K562 (cell line): ENCODE results near the gene HOXD1. TPM values are rescaled to one million over a fixed set of nuclear protein-coding genes. Genes with fewer than 3 reads are reported as not detected.

Source experiments
- ATAC-seq: fragments of 200-7000 bp; cut with Tn5 transposase; 3 replicates; pipeline ENCODE4 v1.9.1; 2020; ENCODE audit warnings: moderate library complexity
- BruUV-seq: library from RNA; stranded (reverse); fragments of 400-500 nt; replicated peaks from 2 replicates; lab custom pipeline; 2021; lab: Mats Ljungman, UMichigan
- CTCF ChIA-PET: fragments of 300-600 bp; formaldehyde crosslinking; extraction: SDS; loops from one replicate; lab custom pipeline; 2021; ENCODE audit warnings: low intra/inter-chr PET ratio; lab: Yijun Ruan, JAX
- POLR2A ChIA-PET: fragments of 300-600, 350-650 bp; sonication (Branson Sonifier 250); formaldehyde crosslinking; extraction: SDS; loops from one replicate; lab custom pipeline; 2021; ENCODE audit warnings: antibody characterized with exemption, inconsistent platforms; lab: Yijun Ruan, JAX
- DNase-seq, 4 experiments: peaks; one replicate each; pipeline versions ENCODE4 v3.0.0 to v3.0.0-alpha.2; 2011 to 2018; ENCODE audit warnings: low spot score in 3 of 4, mixed read lengths in 3 of 4; ENCODE audit errors: extremely low read depth in 1 of 4
- FAIRE-seq: peaks from 2 replicates; lab custom pipeline; 2011; peaks lifted over from hg19 to GRCh38; lab: Jason Lieb, UNC
- H2AFZ ChIP-seq: 2 replicates; pipeline ENCODE4 v1.6.0; 2011; ENCODE audit warnings: low read depth, low read length, control low read depth, inconsistent platforms
- H3K27ac ChIP-seq: fragments of 200-600 bp; 3 replicates; pipeline ENCODE4 v1.8.0; 2011; ENCODE audit warnings: low read depth, mild to moderate bottlenecking, control low read depth, inconsistent platforms, low read length, moderate library complexity, mixed read lengths; ENCODE audit errors: extremely low read depth
- H3K27me3 ChIP-seq, 2 experiments: fragments of 300-600 bp in 1 of 2; 2 replicates in 1 of 2; 3 replicates in 1 of 2; pipeline versions ENCODE4 v1.6.0 to v1.8.0; 2011; ENCODE audit warnings: inconsistent platforms in 2 of 2, low read length in 2 of 2, mild to moderate bottlenecking in 1 of 2, mixed read lengths in 1 of 2, moderate library complexity in 1 of 2; ENCODE audit not compliant: control insufficient read depth in 2 of 2, insufficient read depth in 2 of 2
- H3K36me3 ChIP-seq: fragments of 300-600 bp; 3 replicates; pipeline ENCODE4 v1.8.0; 2011; ENCODE audit warnings: mild to moderate bottlenecking, low read length, inconsistent platforms; ENCODE audit not compliant: control insufficient read depth, insufficient read depth
- H3K4me1 ChIP-seq, 2 experiments: fragments of 200-600 bp in 1 of 2; replicated peaks in 1 of 2; 2 replicates in 1 of 2; 3 replicates in 1 of 2; pipeline versions ENCODE4 v1.5.1 to v1.8.0; 2011; ENCODE audit warnings: inconsistent platforms in 2 of 2, low read length in 2 of 2, mild to moderate bottlenecking in 1 of 2, mixed read lengths in 1 of 2, moderate library complexity in 1 of 2; ENCODE audit not compliant: control insufficient read depth in 2 of 2, insufficient read depth in 2 of 2
- H3K4me2 ChIP-seq: 2 replicates; pipeline ENCODE4 v1.6.1; 2011; ENCODE audit warnings: low read length, control low read depth, inconsistent platforms, mixed read lengths; ENCODE audit not compliant: insufficient read depth
- H3K4me3 ChIP-seq: fragments of 200-600 bp; sonication (generic), shearing (Covaris generic); 2 replicates; pipeline ENCODE4 v1.5.1; 2016; ENCODE audit warnings: control low read depth, inconsistent platforms
- H3K79me2 ChIP-seq: fragments of 200-600 bp; 3 replicates; pipeline ENCODE4 v1.8.0; 2011; ENCODE audit warnings: low read length, inconsistent platforms; ENCODE audit not compliant: control insufficient read depth, insufficient read depth
- H3K9ac ChIP-seq, 2 experiments: 2 replicates each; pipeline versions ENCODE4 v1.6.0 to v1.6.1; 2011; ENCODE audit warnings: low read depth in 2 of 2, low read length in 2 of 2, control low read depth in 1 of 2, inconsistent platforms in 1 of 2, mild to moderate bottlenecking in 1 of 2, mixed read lengths in 1 of 2; ENCODE audit not compliant: insufficient read depth in 1 of 2
- H3K9me1 ChIP-seq: one replicate; pipeline ENCODE4 v1.6.0; 2011; ENCODE audit warnings: inconsistent platforms, mild to moderate bottlenecking, low read length, moderate library complexity; ENCODE audit not compliant: control insufficient read depth, insufficient read depth
- H3K9me3 ChIP-seq: replicated peaks from 2 replicates; pipeline ENCODE4 v1.5.1; 2011; ENCODE audit warnings: low read depth, low read length, inconsistent platforms; ENCODE audit not compliant: control insufficient read depth, insufficient read depth
- H4K20me1 ChIP-seq: replicated peaks from 2 replicates; pipeline ENCODE4 v1.6.1; 2011; ENCODE audit warnings: low read length, inconsistent platforms, mixed read lengths; ENCODE audit not compliant: control insufficient read depth, insufficient read depth
- ELF4 ChIP-seq: fragments of 450-650 bp; formaldehyde crosslinking; IDR thresholded peaks from 2 replicates; pipeline ENCODE4 v1.4.0; 2022; ENCODE audit warnings: missing genetic modification characterization
- EP400 ChIP-seq: fragments of 450-650 bp; IDR thresholded peaks from 2 replicates; pipeline ENCODE4 v1.6.1; 2017; ENCODE audit warnings: antibody characterized with exemption, mild to moderate bottlenecking, moderate library complexity
- GATAD2A ChIP-seq: fragments of 450-650 bp; IDR thresholded peaks from 2 replicates; pipeline ENCODE4 v1.6.1; 2017
- IRF1 ChIP-seq: sonication (generic); formaldehyde crosslinking; IDR thresholded peaks from 2 replicates; pipeline ENCODE4 v1.8.0; 2022; ENCODE audit warnings: missing genetic modification reagents, mild to moderate bottlenecking, borderline replicate concordance
- KAT2B ChIP-seq: IDR thresholded peaks from one replicate; pipeline ENCODE4 v1.6.1; 2012; ENCODE audit warnings: low read depth, mild to moderate bottlenecking, control low read depth, inconsistent platforms, low read length, moderate library complexity
- KDM4B ChIP-seq, 2 experiments: fragments of 450-650 bp in 1 of 2; sonication (generic) in 1 of 2; IDR thresholded peaks; 2 replicates each; pipeline ENCODE4 v1.6.1; 2016 to 2017; ENCODE audit warnings: borderline replicate concordance in 2 of 2, antibody characterized with exemption in 1 of 2, low read depth in 1 of 2, mild to moderate bottlenecking in 1 of 2
- L3MBTL2 ChIP-seq: fragments of 450-650 bp; IDR thresholded peaks from 2 replicates; pipeline ENCODE4 v1.6.1; 2016; ENCODE audit warnings: mild to moderate bottlenecking, moderate library complexity
- PML ChIP-seq: IDR thresholded peaks from 2 replicates; pipeline ENCODE4 v1.6.1; 2012; ENCODE audit warnings: low read length, inconsistent platforms
- SAP30 ChIP-seq: fragments of 200-600 bp; sonication (generic); IDR thresholded peaks from 2 replicates; pipeline ENCODE4 v1.6.1; 2012; ENCODE audit warnings: borderline replicate concordance, low read depth, mild to moderate bottlenecking, moderate library complexity, low read length, control low read depth, inconsistent platforms; ENCODE audit not compliant: insufficient read depth, poor library complexity, severe bottlenecking
- ZBTB34 ChIP-seq: fragments of 250-450 bp; sonication (Bioruptor Pico); IDR thresholded peaks from 2 replicates; pipeline ENCODE4 v1.8.0; 2021; ENCODE audit warnings: mild to moderate bottlenecking, moderate library complexity
- ZNF224 ChIP-seq: sonication (generic); formaldehyde crosslinking; IDR thresholded peaks from 2 replicates; pipeline ENCODE4 v1.8.0; 2022; ENCODE audit warnings: mild to moderate bottlenecking, missing genetic modification reagents
- ZNF695 ChIP-seq: fragments of 450-650 bp; formaldehyde crosslinking; IDR thresholded peaks from 2 replicates; pipeline ENCODE4 v1.4.0; 2020; ENCODE audit warnings: mild to moderate bottlenecking, moderate library complexity
- ZNF830 ChIP-seq: fragments of 250-450 bp; sonication (Bioruptor Pico); IDR thresholded peaks from 2 replicates; pipeline ENCODE4 v1.5.0; 2021; ENCODE audit warnings: mild to moderate bottlenecking
- WGBS: fragments of 100-300 bp; shearing (Covaris generic); methylation state at CpG from one replicate; pipeline ENCODE4 v1.1.6; 2016; ENCODE audit warnings: low coverage, mixed read lengths; ENCODE audit not compliant: insufficient coverage; ENCODE audit errors: missing lambda C conversion rate; 5-methylcytosine and 5-hydroxymethylcytosine counted together
- in situ Hi-C: fragments of 300-500 bp; cut with MboI; formaldehyde crosslinking; loops from 4 replicates; pipeline ENCODE4 v1.15.0; 2018; ENCODE audit warnings: inconsistent platforms, mixed read lengths
- intact Hi-C: fragments of 100-400 bp; cut with micrococcal nuclease; formaldehyde crosslinking; loops from 2 replicates; pipeline ENCODE4 v1.14.2; 2022
- polyA plus RNA-seq, 8 experiments: library from polyadenylated mRNA; depleted of rRNA in 4 of 8; stranded (reverse) in 5 of 8; unstranded in 3 of 8; fragments of >200 nt; fragmentation: Nextera tagmentation in 2 of 8; fragmentation: Illumina TruSeq in 1 of 8; extraction: Ambion mirVana in 2 of 8; extraction: Trizol in 1 of 8; gene quantifications; 2 replicates each; pipeline versions ENCODE4 v1.2.1 to v1.2.3, GENCODE V29; 2011 to 2014; ENCODE audit warnings: inconsistent platforms in 1 of 8, missing spikeins in 1 of 8
- total RNA-seq, 7 experiments: library from RNA; depleted of rRNA in 6 of 7; stranded (reverse); fragments of >200 nt in 6 of 7; fragmentation: Illumina TruSeq in 2 of 7; extraction: Trizol in 2 of 7; gene quantifications; 2 replicates each; pipeline versions ENCODE4 v1.2.1 to v1.2.3, GENCODE V29; 2011 to 2021; ENCODE audit warnings: low replicate concordance in 1 of 7
- TF ChIP-seq, protein P1 (sequence below): fragments of 250-450 bp; sonication (Bioruptor Pico); IDR thresholded peaks from 2 replicates; pipeline ENCODE4 v1.8.0; 2021; ENCODE audit warnings: moderate library complexity, mild to moderate bottlenecking, inconsistent platforms

Gene HOXD1
- total and polyA plus RNA-seq, 9 of the 15 experiments (the other 6 are each of a cell fraction or from before 2014, with no cell fraction given), result not detected

- Histone ChIP-seq H3K9me1 (no peaks in the 10 kb centered on the region), H3K9me3 (no peaks in the 10 kb centered on the region), H3K79me2 (no peaks in the 10 kb centered on the region), H3K4me1 (peaks cover 0 to 18% of the 10 kb centered on the region in 2 experiments; a peak in 1 of 5 replicates), H3K9ac (no peak overlapping the region), H3K4me2 (no peak overlapping the region), H4K20me1 (no peaks in the 10 kb centered on the region; the same call in 1 of the 2 replicates), H3K4me3 (no peak overlapping the region), H2AFZ (no peak overlapping the region), H3K27ac (no peak overlapping the region), H3K36me3 (no peaks in the 10 kb centered on the region), H3K27me3 (peaks cover 67 to 75% of the 10 kb centered on the region in 2 experiments)
- 2% methylated on average over 11 of the region's 11 CpGs for WGBS
- ATAC-seq (no peak), DNase-seq (no peak), FAIRE-seq (peak; percentile 37)
- ChIA-PET POLR2A (interaction anchor here (0.6 to 0.7 kb wide), 4 partner anchors 18 to 302 kb away, joined by 3 read pairs; partner anchors contain the start of gene MTX2), CTCF (no interaction called here)
- in situ Hi-C loops (no loop called here), intact Hi-C loops (no loop called here)
- no peak for TF ChIP-seq ZNF224 (CRISPR knock-in tag)
- TF ChIP-seq PML, result no peak
- TF ChIP-seq, protein P1, sequence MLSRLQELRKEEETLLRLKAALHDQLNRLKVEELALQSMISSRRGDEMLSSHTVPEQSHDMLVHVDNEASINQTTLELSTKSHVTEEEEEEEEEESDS (CRISPR knock-in tag), result no peak
- no peak for TF ChIP-seq ZNF830
- no peak for TF ChIP-seq SAP30
- TF ChIP-seq EP400, result no peak
- no peak for TF ChIP-seq KAT2B
- no peak for TF ChIP-seq ZNF695
- no peak for TF ChIP-seq GATAD2A
- no peak for TF ChIP-seq ELF4 (CRISPR knock-in tag)
- no peak for TF ChIP-seq KDM4B (IDR thresholded peaks at IDR 0.05; ENCODE audit: borderline replicate concordance in 2 of 2, low read depth in 1 of 2)
- TF ChIP-seq L3MBTL2, result no peak
- TF ChIP-seq IRF1 (CRISPR knock-in tag), result no peak
- TF ChIP-seq ZBTB34 (CRISPR knock-in tag), result no peak
- BruUV-seq, result no TSS peak
These were observed 33.8 kb upstream of the HOXD1 start for GRCh38 chr2:176154576-176155252.
